Lower lobe of right lung (tissue), 2 donors: ENCODE data around the gene HDAC9. TPM values are rescaled to one million over a fixed set of nuclear protein-coding genes. Genes with fewer than 3 reads are reported as not detected.
"Not testable (repeated sequence)": the region's sequence is repeated elsewhere in the genome, so short reads cannot be mapped to it uniquely, and the experiment has no call there.

Source experiments
- ATAC-seq, 2 donors: fragments of 200-7000 bp; cut with Tn5 transposase; one replicate each; pipeline ENCODE4 v1.9.1; 2020 to 2022; ENCODE audit warnings: mild to moderate bottlenecking in 2 of 2, moderate library complexity in 2 of 2
- DNase-seq: peaks from one replicate; pipeline ENCODE4 v3.0.0-alpha.2; 2020
- H3K27ac ChIP-seq: fragments of 200-600 bp; one replicate; pipeline ENCODE4 v1.8.0; 2022
- H3K27me3 ChIP-seq: fragments of 200-600 bp; one replicate; pipeline ENCODE4 v1.8.0; 2022; ENCODE audit warnings: low read depth
- H3K36me3 ChIP-seq: fragments of 200-600 bp; one replicate; pipeline ENCODE4 v1.8.0; 2022; ENCODE audit warnings: mild to moderate bottlenecking
- H3K4me1 ChIP-seq: fragments of 200-600 bp; one replicate; pipeline ENCODE4 v1.8.0; 2022
- H3K4me3 ChIP-seq: fragments of 200-600 bp; one replicate; pipeline ENCODE4 v1.8.0; 2022; ENCODE audit warnings: mild to moderate bottlenecking
- H3K9me3 ChIP-seq: fragments of 200-600 bp; one replicate; pipeline ENCODE4 v1.8.0; 2022
- intact Hi-C: fragments of 100-400 bp; cut with DNase I; formaldehyde crosslinking; loops from one replicate; pipeline ENCODE4 v1.11.0; 2022
- total RNA-seq: library from RNA; stranded (reverse); fragmentation: NEBNext Ultra II Directional; extraction: Animal tissue kit (Norgen Biotek cat#: 25700); gene quantifications from one replicate; pipeline ENCODE4 v1.2.1, GENCODE V29; 2021
- TF ChIP-seq, protein P1 (sequence below): fragments of 200-600 bp; IDR thresholded peaks from one replicate; pipeline ENCODE4 v1.8.0; 2022; ENCODE audit warnings: antibody characterized with exemption, mild to moderate bottlenecking
- donor health status: DM: no; HTN: yes; CAD: no; lungs with severe emphysema.

HDAC9 gene
- total RNA-seq, 1 donor from 2014 or later: 14.3 TPM

- Histone ChIP-seq H3K27me3 (no peaks in the 10 kb centered on the region), H3K9me3 (no peaks in the 10 kb centered on the region), H3K36me3 (no peaks in the 10 kb centered on the region), H3K27ac (no peak overlapping the region), H3K4me3 (no peak overlapping the region), H3K4me1 (no peaks in the 10 kb centered on the region)
- DNase-seq (no peak), ATAC-seq (no peak)
- TF ChIP-seq, protein P1, sequence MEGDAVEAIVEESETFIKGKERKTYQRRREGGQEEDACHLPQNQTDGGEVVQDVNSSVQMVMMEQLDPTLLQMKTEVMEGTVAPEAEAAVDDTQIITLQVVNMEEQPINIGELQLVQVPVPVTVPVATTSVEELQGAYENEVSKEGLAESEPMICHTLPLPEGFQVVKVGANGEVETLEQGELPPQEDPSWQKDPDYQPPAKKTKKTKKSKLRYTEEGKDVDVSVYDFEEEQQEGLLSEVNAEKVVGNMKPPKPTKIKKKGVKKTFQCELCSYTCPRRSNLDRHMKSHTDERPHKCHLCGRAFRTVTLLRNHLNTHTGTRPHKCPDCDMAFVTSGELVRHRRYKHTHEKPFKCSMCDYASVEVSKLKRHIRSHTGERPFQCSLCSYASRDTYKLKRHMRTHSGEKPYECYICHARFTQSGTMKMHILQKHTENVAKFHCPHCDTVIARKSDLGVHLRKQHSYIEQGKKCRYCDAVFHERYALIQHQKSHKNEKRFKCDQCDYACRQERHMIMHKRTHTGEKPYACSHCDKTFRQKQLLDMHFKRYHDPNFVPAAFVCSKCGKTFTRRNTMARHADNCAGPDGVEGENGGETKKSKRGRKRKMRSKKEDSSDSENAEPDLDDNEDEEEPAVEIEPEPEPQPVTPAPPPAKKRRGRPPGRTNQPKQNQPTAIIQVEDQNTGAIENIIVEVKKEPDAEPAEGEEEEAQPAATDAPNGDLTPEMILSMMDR: no peak
- intact Hi-C loops: no loop called here
These were observed 482.6 kb downstream of the HDAC9 start for GRCh38 chr7:18978108-18978495.

DNA sequence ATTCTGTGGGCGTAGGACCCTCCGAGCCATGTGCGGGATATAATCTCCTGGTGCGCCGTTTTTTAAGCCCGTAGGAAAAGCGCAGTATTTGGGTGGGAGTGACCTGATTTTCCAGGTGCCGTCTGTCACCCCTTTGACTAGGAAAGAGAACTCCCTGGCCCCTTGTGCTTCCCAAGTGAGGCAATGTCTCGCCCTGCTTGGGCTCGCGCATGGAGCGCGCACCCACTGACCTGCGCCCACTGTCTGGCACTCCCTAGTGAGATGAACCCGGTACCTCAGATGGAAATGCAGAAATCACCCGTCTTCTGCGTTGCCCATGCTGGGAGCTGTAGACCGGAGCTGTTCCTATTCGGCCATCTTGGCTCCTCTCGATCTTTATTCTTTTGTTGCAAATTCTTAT is 495.2 kb downstream of the HDAC9 start:
- H3K4me3 ChIP-seq, DNase-seq, H3K27ac ChIP-seq, H3K9me3 ChIP-seq, intact Hi-C loops, H3K36me3 ChIP-seq, H3K27me3 ChIP-seq, H3K4me1 ChIP-seq, ATAC-seq: not testable (repeated sequence)

GRCh38 chr7:18993933-18994668 is 498.6 kb downstream of the HDAC9 start:
- no peaks in the 10 kb centered on the region for H3K4me1 ChIP-seq
- H3K4me3 ChIP-seq: no peak overlapping the region
- ATAC-seq (no peak), DNase-seq (no peak)
- H3K27ac ChIP-seq: no peak overlapping the region
- TF ChIP-seq, protein P1: no peak
- no peaks in the 10 kb centered on the region for H3K36me3 ChIP-seq
- no peaks in the 10 kb centered on the region for H3K9me3 ChIP-seq
- H3K27me3 ChIP-seq: no peaks in the 10 kb centered on the region
- intact Hi-C loops: no loop called here

GRCh38 chr7:18995270-18995671 is 499.7 kb downstream of the HDAC9 start:
- Histone ChIP-seq H3K27ac (no peak overlapping the region), H3K4me1 (no peaks in the 10 kb centered on the region), H3K36me3 (no peaks in the 10 kb centered on the region), H3K4me3 (no peak overlapping the region), H3K9me3 (no peaks in the 10 kb centered on the region), H3K27me3 (no peaks in the 10 kb centered on the region)
- TF ChIP-seq, protein P1: no peak
- intact Hi-C loops: no loop called here
- DNase-seq: no peak
- ATAC-seq: no peak

DNA sequence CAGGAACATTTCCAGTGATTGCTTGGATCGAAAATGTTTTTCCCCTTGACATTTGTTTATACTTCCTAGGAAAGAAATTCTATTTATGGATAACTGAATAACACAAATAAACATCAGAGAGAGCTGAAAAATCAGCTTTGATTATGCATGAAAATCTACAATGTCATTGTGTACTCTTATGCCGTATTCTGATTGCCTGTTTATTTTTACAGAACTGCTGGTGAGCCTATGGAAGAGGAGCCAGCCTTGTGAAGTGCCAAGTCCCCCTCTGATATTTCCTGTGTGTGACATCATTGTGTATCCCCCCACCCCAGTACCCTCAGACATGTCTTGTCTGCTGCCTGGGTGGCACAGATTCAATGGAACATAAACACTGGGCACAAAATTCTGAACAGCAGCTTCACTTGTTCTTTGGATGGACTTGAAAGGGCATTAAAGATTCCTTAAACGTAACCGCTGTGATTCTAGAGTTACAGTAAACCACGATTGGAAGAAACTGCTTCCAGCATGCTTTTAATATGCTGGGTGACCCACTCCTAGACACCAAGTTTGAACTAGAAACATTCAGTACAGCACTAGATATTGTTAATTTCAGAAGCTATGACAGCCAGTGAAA is 500.4 kb downstream of the HDAC9 start:
- intact Hi-C loops: no loop called here

DNA sequence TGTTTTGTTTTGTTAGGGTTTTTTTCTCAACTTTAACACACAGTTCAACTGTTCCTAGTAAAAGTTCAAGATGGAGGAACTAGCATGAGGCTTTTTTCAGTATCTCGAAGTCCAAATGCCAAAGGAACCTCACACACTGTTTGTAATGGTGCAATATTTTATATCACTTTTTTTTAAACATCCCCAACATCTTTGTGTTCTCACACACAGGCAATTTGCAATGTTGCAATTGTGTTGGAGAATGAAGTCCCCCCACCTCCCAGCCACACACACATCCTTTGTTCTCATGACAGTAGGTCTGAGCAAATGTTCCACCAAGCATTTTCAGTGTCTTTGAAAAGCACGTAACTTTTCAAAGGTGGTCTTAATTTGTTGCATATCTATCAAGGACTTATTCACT is 501.0 kb downstream of the HDAC9 start:
- H3K36me3 ChIP-seq: no peaks in the 10 kb centered on the region
- TF ChIP-seq, protein P1: no peak
- H3K27ac ChIP-seq: no peak overlapping the region
- no peak for DNase-seq
- no peaks in the 10 kb centered on the region for H3K9me3 ChIP-seq
- no peaks in the 10 kb centered on the region for H3K4me1 ChIP-seq
- no peaks in the 10 kb centered on the region for H3K27me3 ChIP-seq
- intact Hi-C loops: no loop called here
- H3K4me3 ChIP-seq: no peak overlapping the region
- no peak for ATAC-seq

More for the DNA sequence above, 500.4 kb downstream of the HDAC9 start:
- H3K9me3 ChIP-seq: no peaks in the 10 kb centered on the region
- H3K27ac ChIP-seq: no peak overlapping the region
- DNase-seq (no peak), ATAC-seq (no peak)
- H3K36me3 ChIP-seq: no peaks in the 10 kb centered on the region
- H3K4me3 ChIP-seq: no peak overlapping the region
- H3K27me3 ChIP-seq: no peaks in the 10 kb centered on the region
- TF ChIP-seq, protein P1: no peak
- H3K4me1 ChIP-seq: no peaks in the 10 kb centered on the region
